A549 (cell line): ENCODE data around the gene SH3RF3.

Experiments used
- CTCF ChIP-seq: fragments of >200 bp; sonication (Bioruptor Twin); formaldehyde crosslinking; IDR thresholded peaks from 3 replicates; pipeline ENCODE4 v1.5.1; 2016
- EP300 ChIP-seq, 2 experiments: fragments of >200 bp; sonication (Bioruptor Twin); formaldehyde crosslinking; IDR thresholded peaks; 2 replicates in 1 of 2; 3 replicates in 1 of 2; pipeline ENCODE4 v1.6.1; 2016 to 2017
- HDAC2 ChIP-seq: fragments of 200-600 bp; sonication (generic); IDR thresholded peaks from 2 replicates; pipeline ENCODE4 v1.6.1; 2016
- MYC ChIP-seq: IDR thresholded peaks from 2 replicates; pipeline ENCODE4 v1.6.1; 2012; ENCODE audit warnings: mild to moderate bottlenecking, inconsistent platforms, low read length, improper control_type of control experiment, borderline replicate concordance
- NR3C1 ChIP-seq: fragments of >200 bp; sonication (Bioruptor Twin); formaldehyde crosslinking; IDR thresholded peaks from 3 replicates; pipeline ENCODE4 v1.6.1; 2017
- POLR2A ChIP-seq: IDR thresholded peaks from 2 replicates; pipeline ENCODE4 v1.6.1; 2012; ENCODE audit warnings: mild to moderate bottlenecking, low read length
- RCOR1 ChIP-seq: fragments of 150-350 bp; IDR thresholded peaks from 2 replicates; pipeline ENCODE4 v1.6.1; 2014; ENCODE audit warnings: antibody characterized with exemption, low read length, low read depth
- RNF2 ChIP-seq: fragments of 200-600 bp; sonication (generic); IDR thresholded peaks from 2 replicates; pipeline ENCODE4 v1.6.1; 2016; ENCODE audit warnings: low read depth, mild to moderate bottlenecking, antibody characterized with exemption, moderate library complexity, borderline replicate concordance
- TP53 ChIP-seq: fragments of 250-450 bp; sonication (Bioruptor Pico); IDR thresholded peaks from 2 replicates; pipeline ENCODE4 v1.5.0; 2021; ENCODE audit warnings: mild to moderate bottlenecking, moderate library complexity

- TF ChIP-seq RCOR1 (no peak), MYC (no peak), CTCF (no peak), NR3C1 (no peak), EP300 (IDR thresholded peaks at IDR 0.05) (no peak), RNF2 (no peak), POLR2A (no peak), TP53 (CRISPR knock-in tag) (no peak), HDAC2 (no peak)
Observed at GRCh38 chr2:109402180-109402579, 273.2 kb downstream of the SH3RF3 start.
